ENCODE results near the gene FBXW8.

FBXW8 gene

DNA sequence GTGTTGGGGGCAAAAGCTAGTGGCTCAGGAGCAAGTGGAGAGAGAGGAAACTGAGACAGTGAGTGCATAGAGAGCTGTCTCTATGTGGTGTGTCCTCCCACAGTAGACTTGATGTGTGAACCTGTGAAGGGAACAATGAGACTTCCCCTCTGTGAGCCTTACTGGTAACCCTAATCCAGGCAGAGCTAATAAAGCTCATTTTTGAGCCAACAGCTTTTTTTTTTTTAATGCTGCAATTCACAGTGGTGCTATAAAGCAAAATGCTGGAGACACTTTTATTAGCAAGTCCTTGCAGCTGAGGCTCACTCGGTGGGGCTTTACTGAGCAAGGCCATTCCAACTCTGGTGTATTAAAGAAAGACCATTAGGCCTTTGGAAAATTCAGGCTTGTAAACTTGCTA lies 26.9 kb downstream of the FBXW8 start:
- H3K4me3 ChIP-seq (replicated peaks; ENCODE audit: insufficient read depth, low read length) = no peak overlapping the region
- no peaks in the 10 kb centered on the region for H3K27me3 ChIP-seq (ENCODE audit: insufficient read depth, poor library complexity, severe bottlenecking)
- TF ChIP-seq SPI1 (IDR thresholded peaks at IDR 0.05; ENCODE audit: borderline replicate concordance, low read depth) (no peak), GABPA (IDR thresholded peaks at IDR 0.05; ENCODE audit: low read depth) (no peak), POLR2AphosphoS5 (IDR thresholded peaks at IDR 0.05; ENCODE audit: low read depth) (no peak)
- TF ChIP-seq, protein P1, sequence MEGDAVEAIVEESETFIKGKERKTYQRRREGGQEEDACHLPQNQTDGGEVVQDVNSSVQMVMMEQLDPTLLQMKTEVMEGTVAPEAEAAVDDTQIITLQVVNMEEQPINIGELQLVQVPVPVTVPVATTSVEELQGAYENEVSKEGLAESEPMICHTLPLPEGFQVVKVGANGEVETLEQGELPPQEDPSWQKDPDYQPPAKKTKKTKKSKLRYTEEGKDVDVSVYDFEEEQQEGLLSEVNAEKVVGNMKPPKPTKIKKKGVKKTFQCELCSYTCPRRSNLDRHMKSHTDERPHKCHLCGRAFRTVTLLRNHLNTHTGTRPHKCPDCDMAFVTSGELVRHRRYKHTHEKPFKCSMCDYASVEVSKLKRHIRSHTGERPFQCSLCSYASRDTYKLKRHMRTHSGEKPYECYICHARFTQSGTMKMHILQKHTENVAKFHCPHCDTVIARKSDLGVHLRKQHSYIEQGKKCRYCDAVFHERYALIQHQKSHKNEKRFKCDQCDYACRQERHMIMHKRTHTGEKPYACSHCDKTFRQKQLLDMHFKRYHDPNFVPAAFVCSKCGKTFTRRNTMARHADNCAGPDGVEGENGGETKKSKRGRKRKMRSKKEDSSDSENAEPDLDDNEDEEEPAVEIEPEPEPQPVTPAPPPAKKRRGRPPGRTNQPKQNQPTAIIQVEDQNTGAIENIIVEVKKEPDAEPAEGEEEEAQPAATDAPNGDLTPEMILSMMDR (IDR thresholded peaks at IDR 0.05; ENCODE audit: insufficient read depth, low read length) = no peak
- TF ChIP-seq, protein P2, sequence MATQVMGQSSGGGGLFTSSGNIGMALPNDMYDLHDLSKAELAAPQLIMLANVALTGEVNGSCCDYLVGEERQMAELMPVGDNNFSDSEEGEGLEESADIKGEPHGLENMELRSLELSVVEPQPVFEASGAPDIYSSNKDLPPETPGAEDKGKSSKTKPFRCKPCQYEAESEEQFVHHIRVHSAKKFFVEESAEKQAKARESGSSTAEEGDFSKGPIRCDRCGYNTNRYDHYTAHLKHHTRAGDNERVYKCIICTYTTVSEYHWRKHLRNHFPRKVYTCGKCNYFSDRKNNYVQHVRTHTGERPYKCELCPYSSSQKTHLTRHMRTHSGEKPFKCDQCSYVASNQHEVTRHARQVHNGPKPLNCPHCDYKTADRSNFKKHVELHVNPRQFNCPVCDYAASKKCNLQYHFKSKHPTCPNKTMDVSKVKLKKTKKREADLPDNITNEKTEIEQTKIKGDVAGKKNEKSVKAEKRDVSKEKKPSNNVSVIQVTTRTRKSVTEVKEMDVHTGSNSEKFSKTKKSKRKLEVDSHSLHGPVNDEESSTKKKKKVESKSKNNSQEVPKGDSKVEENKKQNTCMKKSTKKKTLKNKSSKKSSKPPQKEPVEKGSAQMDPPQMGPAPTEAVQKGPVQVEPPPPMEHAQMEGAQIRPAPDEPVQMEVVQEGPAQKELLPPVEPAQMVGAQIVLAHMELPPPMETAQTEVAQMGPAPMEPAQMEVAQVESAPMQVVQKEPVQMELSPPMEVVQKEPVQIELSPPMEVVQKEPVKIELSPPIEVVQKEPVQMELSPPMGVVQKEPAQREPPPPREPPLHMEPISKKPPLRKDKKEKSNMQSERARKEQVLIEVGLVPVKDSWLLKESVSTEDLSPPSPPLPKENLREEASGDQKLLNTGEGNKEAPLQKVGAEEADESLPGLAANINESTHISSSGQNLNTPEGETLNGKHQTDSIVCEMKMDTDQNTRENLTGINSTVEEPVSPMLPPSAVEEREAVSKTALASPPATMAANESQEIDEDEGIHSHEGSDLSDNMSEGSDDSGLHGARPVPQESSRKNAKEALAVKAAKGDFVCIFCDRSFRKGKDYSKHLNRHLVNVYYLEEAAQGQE (IDR thresholded peaks at IDR 0.05; ENCODE audit: insufficient replicate concordance, low read depth) = no peak
- DNase-seq (ENCODE audit: low read depth in 1 of 2, low spot score in 1 of 2) = no peak
- H3K27ac ChIP-seq (replicated peaks) = no peak overlapping the region

DNA sequence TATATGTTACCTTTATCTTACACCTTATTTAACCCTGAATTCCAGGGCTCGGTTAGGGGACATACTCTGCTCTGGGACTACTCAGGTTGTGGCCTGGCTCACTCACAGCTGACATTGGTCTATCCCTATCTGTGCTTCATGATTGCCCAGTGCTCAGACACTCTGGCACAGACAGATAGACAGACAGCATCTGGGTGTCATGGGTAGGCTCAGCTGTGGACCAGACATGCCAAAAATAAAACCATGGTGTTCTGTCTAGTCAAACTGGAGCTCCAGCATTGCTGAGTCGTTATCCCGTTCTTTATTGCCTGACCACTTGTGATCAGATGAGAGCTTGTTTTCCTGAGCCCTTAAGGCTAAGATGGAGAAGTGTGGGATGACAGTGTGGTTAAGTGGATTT lies 29.0 kb downstream of the FBXW8 start:
- DNase-seq (ENCODE audit: low read depth in 1 of 2, low spot score in 1 of 2) = no peak
- Histone ChIP-seq H3K27me3 (ENCODE audit: insufficient read depth, poor library complexity, severe bottlenecking) (no peaks in the 10 kb centered on the region), H3K4me3 (replicated peaks; ENCODE audit: insufficient read depth, low read length) (no peak overlapping the region), H3K27ac (replicated peaks) (no peak overlapping the region)
- no peak for TF ChIP-seq POLR2AphosphoS5 (IDR thresholded peaks at IDR 0.05; ENCODE audit: low read depth)
- TF ChIP-seq, protein P2 (IDR thresholded peaks at IDR 0.05; ENCODE audit: insufficient replicate concordance, low read depth) = no peak
- TF ChIP-seq GABPA (IDR thresholded peaks at IDR 0.05; ENCODE audit: low read depth) = no peak
- TF ChIP-seq, protein P1 (IDR thresholded peaks at IDR 0.05; ENCODE audit: insufficient read depth, low read length) = no peak
- TF ChIP-seq SPI1 (IDR thresholded peaks at IDR 0.05; ENCODE audit: borderline replicate concordance, low read depth) = no peak

DNA sequence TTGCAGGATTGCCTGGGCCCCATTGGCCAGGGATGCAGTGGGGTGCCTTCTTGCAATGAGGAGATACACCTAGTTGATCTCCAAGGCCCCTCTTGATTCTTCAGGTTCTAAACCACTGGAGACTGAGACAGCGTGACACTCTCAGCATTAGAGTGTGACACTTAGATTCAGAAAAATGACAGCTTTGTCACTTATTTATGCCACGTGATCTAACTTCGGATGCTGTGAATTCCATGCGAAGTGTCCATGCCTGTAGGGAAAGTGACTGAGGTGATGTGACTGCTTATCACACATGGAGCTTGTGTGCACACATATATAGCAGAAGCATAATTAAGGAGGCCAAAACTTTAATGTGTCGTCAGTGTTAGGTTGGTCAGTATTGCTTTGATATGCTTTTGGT lies 30.4 kb downstream of the FBXW8 start:
- DNase-seq (ENCODE audit: low read depth in 1 of 2, low spot score in 1 of 2) = no peak
- Histone ChIP-seq H3K27me3 (ENCODE audit: insufficient read depth, poor library complexity, severe bottlenecking) (no peaks in the 10 kb centered on the region), H3K4me3 (replicated peaks; ENCODE audit: insufficient read depth, low read length) (no peak overlapping the region), H3K27ac (replicated peaks) (no peak overlapping the region)
- no peak for TF ChIP-seq GABPA (IDR thresholded peaks at IDR 0.05; ENCODE audit: low read depth)

DNA sequence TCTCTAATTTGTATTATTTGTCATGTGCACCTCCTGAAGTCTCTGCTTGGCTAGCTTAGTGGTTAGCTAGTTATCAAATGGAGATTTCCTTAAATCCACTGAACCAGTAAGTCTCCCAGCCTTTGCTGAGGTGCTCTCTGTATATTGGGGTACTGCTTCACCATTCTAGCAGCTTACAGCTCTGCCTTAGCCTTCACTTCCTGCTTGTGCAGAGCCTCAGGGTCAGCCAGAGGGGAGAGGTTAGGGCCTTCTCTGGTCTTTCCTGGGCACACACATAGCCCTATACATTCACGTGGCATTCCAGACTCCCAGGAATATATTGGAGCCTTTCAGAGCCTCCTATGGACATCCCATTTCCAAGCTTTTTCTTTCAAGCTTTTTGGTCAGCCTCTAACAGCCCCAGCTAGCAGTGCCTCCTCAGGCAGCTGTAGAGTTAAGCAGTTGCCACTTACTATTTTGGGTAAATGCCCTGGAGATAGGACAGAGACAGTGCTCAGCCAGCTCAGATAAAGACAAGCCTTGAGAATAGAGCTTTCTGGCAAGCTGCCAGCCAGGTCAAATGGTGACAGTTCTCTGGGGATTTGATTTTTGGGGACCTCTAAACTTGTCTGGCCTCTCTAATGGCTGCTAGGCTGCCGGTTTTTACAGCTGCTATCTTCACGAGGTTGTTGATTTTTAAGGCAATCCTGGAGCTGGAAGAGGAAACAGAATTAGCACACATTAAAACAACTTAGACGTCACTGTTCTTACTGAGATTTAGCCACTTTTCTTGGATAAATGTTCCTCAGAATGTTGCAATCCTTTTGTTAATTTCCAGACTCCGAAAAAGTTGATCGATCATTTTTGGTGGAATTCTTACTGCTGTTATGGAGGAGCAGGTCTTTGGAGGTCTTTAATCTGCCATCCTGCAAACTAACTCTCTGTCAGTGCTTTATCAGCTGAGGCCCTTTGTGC lies 32.9 kb downstream of the FBXW8 start:
- no peaks in the 10 kb centered on the region for H3K27me3 ChIP-seq (ENCODE audit: insufficient read depth, poor library complexity, severe bottlenecking)
- H3K4me3 ChIP-seq (replicated peaks; ENCODE audit: insufficient read depth, low read length) = no peak overlapping the region
- H3K27ac ChIP-seq (replicated peaks) = no peak overlapping the region
- DNase-seq (ENCODE audit: low read depth in 1 of 2, low spot score in 1 of 2) = no peak
- TF ChIP-seq, protein P1 (IDR thresholded peaks at IDR 0.05; ENCODE audit: insufficient read depth, low read length) = no peak
- TF ChIP-seq SPI1 (IDR thresholded peaks at IDR 0.05; ENCODE audit: borderline replicate concordance, low read depth) = no peak
- no peak for TF ChIP-seq POLR2AphosphoS5 (IDR thresholded peaks at IDR 0.05; ENCODE audit: low read depth)
- no peak for TF ChIP-seq GABPA (IDR thresholded peaks at IDR 0.05; ENCODE audit: low read depth)
- TF ChIP-seq, protein P2 (IDR thresholded peaks at IDR 0.05; ENCODE audit: insufficient replicate concordance, low read depth) = no peak

Data from HL-60 (cell line).